Ammon's horn (tissue), 1 donor: ENCODE data around the gene BTBD9.

Experiments used
- DNase-seq: peaks from one replicate; pipeline ENCODE4 v3.0.0-alpha.2; 2016; ENCODE audit warnings: low spot score

Gene BTBD9

GRCh38 chr6:38345586-38345985, 294.1 kb downstream of the BTBD9 start:
- no peak for DNase-seq

GRCh38 chr6:38341496-38341895, 298.2 kb downstream of the BTBD9 start:
- no peak for DNase-seq

GRCh38 chr6:38339914-38340313, 299.8 kb downstream of the BTBD9 start:
- no peak for DNase-seq

DNA sequence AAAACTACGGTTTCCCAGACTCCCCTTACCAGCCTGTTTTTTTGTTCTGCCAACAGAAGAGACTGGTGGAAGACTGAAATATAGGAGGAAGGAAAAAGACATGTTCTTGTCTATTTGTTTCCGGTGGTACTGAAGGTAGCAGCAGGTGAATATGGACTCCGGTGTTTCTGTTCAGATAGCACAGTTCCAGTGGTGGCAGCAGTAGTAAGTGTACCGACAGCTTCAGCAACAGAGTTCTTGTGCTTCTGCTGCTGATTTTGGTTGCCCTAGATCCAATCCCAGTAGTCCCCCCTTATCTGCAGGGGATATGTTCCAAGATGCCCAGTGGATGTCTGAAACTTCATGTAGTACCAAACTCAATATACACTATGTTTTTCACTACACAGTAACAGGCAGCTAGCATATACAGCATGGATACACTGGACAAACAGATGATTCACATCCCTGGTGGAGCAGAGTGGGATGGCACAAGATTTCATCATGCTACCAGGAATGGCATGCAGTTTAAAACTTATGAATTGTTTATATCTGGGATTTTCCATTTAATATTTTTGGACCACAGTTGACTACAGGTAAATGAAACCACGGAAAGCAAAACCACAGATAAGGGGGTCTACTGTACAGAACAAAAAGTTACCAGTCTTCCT, 301.8 kb downstream of the BTBD9 start:
- no peak for DNase-seq

GRCh38 chr6:38336922-38337321, 302.8 kb downstream of the BTBD9 start:
- no peak for DNase-seq

DNA sequence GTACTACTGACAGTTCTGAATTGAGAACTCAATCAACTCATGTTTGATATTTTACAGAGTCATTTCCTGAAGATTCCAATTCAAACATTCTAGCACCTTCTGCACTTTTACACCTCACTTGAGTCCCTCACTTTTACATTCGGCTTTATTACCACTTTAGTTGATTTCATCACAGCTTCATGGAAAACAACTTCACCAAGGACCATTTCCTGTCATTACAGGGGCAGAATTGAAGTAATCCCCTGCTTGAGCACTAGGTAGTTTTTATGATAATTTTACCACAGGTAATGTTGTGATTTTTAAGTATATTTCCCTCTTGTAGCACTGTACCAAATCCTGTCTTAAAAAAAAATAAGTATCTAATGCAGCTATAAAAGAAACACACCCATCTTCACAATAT, 312.9 kb downstream of the BTBD9 start:
- no peak for DNase-seq

GRCh38 chr6:38323216-38323615, 316.5 kb downstream of the BTBD9 start:
- DNase-seq: peak; percentile 31

DNA sequence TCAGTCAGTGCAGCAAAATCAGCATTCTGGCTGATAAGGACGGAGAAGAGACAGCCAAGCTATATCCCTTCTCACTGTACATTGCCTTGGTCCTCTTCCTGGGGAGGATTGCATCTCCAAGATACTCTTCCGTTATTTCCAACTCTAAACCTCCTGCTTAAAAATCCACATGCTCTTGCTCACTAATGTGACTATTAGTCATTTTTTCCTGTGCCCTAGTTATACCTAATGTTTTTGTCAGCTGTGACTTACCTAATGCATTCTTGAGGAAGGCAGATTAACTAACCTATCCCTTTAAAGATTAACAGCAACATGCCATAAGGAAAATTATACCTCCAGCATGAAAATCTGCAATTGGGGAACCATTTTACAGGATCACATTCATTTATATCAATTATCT, 317.6 kb downstream of the BTBD9 start:
- DNase-seq: no peak

- DNase-seq: no peak
These were observed 318.9 kb downstream of the BTBD9 start for GRCh38 chr6:38320843-38321242.

DNA sequence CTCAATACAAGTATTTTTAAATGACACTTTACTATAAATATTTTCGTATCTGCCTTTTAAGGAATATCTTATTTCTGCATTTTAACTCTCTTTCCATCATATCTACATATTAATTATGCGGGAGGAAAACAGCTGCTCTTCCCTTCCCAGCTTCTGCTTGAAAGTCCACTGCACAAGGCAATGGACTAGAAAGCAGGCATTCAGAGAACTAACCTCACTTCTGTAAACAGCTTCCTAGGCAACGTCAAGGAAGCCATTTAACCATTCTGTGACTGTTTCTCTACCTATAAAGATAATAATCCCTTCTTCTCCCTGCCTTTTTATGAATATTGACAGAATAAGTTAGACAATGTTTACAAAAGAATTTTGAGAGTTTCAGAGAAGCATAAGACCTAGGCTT, 319.4 kb downstream of the BTBD9 start:
- peak; percentile 22 for DNase-seq

- no peak for DNase-seq
These were observed 320.2 kb downstream of the BTBD9 start for GRCh38 chr6:38319256-38320212.

DNA sequence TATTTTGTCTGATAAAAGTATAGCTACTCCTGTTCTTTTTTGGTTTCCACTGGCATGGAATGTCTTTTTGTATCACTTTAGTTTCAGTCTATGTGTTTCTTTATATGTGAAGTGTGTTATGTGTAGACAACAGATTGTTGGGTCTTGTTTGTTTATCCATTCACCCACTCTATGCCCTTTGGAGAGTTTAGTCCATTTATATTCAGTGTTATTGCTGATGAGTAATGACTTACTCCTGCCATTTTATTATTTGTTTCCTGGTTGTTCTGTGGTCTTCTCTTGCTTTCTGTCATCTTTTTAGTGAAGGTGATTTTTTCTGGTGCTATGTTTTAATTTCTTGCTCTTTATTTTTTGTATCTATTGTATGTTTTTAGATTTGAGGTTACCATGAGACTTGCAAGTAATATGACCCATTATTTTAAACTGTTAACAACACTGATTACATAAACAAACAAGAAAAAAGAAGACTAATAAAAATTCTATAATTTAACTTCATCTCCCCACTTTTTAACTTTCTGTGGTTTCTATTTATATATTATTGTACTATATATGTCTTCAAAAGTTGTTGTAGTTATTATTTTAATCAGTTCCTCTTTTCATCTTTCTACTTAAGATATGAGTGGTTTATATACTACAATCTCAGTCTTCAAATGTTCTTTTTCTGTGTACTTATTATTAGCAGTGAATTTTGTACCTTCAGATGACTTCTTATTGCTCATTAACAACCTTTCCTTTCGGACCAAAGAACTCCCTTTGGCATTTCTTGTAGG, 323.4 kb downstream of the BTBD9 start:
- DNase-seq: no peak

- DNase-seq: no peak
These were observed 328.5 kb downstream of the BTBD9 start for GRCh38 chr6:38311201-38311600.

GRCh38 chr6:38310061-38310460, 329.7 kb downstream of the BTBD9 start:
- DNase-seq: peak; percentile 69

DNA sequence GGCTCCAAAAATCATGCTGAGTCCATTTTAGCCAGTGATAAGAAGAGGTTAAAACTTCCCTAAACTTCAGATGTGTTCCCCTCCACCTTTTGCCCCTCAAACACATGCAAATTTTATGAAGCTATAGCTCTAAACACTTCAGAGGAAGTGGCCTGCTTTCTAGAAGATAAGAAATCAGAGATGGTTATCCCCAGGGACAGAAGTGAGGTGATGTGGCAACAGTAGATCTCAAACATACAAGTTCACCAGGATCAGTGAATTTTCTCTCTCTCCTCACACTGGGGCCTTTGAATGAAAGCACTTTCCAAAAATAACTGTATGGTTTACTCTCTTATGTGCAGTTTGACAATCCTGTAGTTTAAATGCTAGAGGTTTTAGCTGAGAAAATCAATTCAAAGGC, 332.0 kb downstream of the BTBD9 start:
- DNase-seq: no peak

GRCh38 chr6:38306931-38307330, 332.8 kb downstream of the BTBD9 start:
- DNase-seq: no peak

DNA sequence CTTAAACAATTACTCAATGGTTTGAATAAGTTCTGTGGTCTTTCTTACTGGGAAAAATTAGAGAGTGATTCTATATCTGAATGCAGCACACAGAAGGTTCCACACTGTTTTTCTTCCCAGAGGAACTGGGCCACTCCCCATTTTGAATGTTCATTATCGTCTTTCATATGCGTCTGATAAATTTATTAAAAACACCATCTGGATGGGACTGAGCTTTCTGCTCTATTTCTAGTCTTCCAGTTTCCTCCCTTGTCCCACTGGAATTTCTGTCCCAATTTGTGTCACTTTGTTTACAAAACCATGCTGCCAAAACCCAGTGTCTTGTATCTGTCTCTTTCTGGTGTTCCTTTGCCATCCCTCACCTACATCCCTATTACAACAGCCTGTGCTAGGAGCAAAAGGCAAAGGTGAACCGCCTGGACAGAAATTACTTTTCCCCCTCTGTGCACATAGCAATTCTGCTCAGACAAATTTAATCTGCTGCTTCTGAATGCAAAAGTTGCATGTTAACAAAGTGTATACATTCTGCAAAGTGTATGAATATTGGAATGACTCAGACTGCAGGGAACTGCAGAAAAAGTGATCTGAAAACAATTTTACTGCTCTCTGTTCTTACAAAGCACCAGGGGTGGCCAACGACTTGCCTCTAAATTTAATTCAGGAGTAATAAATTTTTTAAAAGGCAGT, 333.6 kb downstream of the BTBD9 start:
- DNase-seq: no peak

GRCh38 chr6:38302838-38303237, 336.9 kb downstream of the BTBD9 start:
- no peak for DNase-seq

- no peak for DNase-seq
These were observed 337.6 kb downstream of the BTBD9 start for GRCh38 chr6:38302081-38302480.

GRCh38 chr6:38290133-38290799, 349.5 kb downstream of the BTBD9 start:
- DNase-seq: no peak

DNA sequence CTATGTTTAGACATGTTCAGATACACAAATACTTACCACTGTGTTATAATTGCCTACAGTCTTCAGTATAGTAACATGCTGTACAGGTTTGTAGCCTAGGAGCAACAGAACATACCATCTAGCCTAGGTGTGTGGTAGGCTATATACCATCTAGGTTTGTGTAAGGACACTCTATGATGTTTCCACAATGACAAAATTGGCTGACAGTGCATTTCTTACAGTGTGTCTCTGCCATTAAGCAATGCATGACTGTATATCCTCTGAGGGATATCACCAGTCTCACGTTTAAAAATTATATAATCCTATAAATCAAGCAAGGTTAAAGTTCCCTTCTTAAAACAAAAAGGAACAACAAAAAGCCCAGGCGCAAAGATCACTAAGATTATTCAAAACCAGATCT, 352.2 kb downstream of the BTBD9 start:
- no peak for DNase-seq
